Kidney tubule cell (primary cell): Measurements from ENCODE around the gene DNAJC6.
"Not testable (repeated sequence)": the region's sequence is repeated elsewhere in the genome, so short reads cannot be mapped to it uniquely, and the experiment has no call there.

Experiments
- DNase-seq: peaks from one replicate; pipeline ENCODE4 v3.0.0-alpha.2; 2018; ENCODE audit warnings: low spot score

DNAJC6 gene

DNA sequence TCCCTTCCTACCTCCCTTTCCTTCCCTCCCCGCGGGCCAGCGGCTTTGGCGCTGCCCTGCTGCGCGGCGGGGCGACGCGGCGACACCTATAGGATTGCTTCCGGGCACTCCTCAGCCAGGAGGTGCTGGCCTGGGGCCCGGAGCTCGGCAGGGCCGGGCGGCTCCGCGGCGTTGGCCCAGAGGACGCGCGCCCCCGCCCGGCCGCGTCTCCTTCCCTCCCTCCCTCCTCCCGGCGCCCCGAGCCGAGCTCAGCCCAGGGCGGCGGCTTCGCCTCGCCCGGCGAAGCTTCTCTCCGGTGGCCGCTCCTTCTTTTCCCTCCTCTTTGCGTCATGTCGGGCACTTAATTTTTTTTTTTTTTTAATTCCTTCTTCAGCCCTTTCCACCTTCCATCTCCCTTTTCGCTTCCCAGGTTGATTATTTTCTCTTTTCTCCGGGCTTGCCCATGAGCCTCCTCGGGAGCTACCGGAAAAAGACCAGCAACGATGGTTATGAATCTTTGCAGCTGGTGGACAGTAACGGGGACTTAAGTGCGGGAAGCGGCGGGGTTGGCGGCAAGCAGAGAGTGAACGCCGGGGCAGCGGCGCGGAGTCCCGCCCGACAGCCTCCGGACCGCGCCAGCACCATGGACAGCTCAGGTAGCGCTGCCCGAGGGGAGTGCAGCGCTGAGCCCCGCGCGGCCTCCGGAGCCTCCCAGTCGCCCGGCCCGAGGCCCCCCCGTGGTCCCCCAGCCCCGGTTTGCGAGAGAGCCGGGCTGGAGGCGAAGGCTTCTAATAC lies at the start of gene DNAJC6:
DNAJC6 (plus strand) TSS at position 240 of the 774 bp plus-strand sequence; CDS start at position 443, 203 bp downstream.
- DNase-seq, result peak; percentile 75

DNA sequence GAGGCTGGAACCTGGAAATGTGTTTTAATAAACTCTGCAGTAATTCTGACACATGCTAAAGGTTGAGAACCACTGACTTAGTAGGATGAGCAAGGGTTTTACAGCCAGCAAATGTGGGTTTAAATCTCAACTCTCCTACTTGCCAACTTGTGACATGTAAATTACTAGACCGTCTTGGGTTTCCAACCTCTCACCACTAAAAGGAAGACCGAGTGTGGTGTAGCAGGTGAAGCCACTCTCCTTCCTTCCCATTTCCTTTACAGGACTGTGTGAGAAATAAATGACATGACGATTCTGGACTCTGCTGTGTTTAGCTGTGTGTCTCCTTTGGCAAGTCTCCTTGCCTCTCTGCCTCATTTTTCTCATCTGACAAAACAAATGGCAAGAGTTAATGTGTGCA lies 49.5 kb upstream of the DNAJC6 start:
- no peak for DNase-seq

DNA sequence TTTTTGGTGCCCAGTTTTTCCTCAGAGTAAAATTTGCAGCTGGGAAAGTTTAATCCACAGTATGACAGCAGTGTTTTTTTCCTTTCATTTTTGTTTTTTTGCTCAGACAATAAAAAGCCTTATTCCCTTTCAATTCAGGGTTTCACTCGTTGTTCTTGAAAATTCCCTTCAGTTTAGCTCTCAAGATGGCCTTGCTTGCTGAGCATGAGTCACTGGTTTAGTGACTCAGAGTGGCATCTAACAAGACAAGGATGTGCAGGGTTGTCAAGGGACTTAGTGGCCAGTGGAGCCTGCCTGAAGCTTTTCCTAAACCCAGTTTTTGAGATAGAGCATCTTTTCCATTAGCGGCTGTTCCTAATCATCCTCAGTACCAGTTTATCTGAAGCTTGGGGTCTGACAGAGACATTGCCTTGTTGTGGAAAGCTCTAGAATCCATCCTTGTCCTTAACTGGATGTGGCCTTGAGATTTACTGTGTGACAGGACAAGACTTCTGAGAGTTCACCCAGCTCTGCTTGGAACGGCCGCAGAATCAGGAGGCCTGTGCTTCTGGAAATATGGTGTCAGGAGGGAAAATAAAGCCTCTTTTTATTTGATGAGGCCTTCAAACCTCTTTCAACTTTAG lies 48.4 kb upstream of the DNAJC6 start:
- DNase-seq, result peak; percentile 90

DNA sequence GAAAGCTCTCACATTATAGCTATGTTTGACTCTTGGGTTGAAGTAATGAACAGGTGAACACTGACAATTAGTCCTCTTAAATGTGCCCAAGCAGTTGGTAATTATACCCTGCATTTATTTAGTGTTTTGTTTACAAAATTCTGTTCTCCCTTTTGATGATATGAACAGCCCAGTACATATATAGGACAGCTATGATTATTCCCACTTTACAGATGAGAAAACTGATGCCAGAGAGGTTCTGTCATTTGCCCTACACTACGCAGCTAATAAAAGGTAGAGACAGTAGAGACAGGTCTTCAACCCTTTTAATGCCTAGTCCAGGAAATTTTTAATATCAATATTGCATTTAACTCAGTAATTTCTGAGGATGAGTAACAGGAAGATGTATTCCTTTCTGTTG lies 46.1 kb upstream of the DNAJC6 start:
- no peak for DNase-seq

DNA sequence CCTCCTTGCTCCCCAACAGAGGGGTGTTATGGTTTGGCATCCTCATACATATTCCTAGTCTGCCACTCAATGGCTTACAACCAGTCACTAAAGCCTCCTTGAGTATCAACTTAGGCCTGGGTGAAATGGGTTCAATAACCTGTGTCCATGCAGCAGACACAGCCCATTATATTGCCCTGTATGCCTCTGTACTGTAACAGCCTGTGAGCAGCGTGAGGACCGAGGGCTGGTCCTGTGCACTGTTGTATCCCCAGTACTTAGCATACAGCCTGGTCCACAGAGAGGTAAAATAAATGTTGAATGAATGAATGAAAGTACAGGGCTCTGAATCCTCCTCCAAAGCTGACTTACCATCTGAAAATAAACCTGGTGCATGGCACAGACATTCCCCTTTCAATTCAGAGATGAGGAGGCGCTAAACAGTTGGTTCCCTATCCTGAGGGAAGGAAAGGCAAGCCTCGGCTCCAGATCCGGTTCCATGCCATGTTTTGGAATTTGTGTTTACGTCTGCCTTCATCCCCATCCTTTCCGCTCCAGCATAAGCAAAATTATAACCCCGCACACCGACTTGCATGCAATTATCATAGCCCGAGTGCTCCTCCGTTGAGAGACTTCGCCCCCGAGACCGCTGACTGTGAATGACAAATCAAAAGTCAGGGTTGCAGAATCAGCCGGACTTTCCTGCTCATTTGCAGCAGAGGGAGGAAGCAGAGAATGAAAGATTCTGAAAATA lies 45.0 kb upstream of the DNAJC6 start:
- DNase-seq, result peak; percentile 59

DNA sequence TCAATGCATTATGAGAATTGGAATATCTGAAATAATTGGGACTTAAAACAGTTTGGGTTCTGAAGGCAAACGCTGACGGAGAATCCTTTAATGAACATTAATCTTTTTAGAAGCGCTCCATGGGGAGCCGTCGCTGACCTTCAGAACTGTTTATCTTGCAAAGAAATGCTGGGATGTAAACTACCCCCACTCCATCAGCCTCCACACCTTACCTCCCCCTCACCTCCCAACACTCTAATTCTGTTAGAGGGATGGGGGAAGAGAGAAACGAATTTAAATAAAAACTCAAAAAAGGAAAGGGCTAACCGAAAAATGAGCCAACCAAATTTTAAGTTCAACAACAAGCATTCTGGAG lies 44.1 kb upstream of the DNAJC6 start:
- DNase-seq, result no peak

DNA sequence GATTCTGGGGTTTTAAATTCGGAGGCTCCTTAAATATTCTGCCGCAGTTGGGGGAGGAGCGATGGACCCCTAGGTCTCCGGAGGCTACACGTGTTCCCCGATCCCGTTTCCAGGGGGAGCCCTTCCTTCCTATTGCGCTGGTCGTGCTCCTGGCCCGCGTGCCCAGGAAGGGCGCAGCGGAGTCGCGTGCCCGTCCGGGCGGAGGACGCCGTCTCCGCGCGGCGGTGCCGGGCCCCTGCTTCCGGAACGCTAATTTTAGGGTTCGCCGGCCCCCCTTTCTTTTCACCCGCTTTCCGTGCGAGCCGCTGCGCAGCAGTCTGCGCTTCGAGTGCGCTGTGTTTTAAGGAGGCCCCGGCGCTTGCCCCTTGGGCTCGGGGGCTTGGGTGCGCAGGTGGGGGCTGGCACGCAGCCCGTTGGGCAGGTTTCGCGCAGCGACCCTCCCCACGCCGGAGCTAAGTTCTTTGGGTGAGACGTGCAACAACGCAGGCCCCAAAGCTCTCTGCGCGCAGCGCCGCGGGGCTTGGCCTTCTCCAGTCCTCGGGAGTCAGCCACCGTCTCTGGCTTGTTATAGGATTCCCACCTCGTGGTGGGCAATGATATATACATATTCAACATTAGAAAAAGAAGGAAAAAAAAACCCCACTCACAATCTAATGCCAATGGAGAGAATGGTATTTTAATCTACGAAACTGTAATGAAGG lies 43.5 kb upstream of the DNAJC6 start:
- DNase-seq, result peak; percentile 65

DNA sequence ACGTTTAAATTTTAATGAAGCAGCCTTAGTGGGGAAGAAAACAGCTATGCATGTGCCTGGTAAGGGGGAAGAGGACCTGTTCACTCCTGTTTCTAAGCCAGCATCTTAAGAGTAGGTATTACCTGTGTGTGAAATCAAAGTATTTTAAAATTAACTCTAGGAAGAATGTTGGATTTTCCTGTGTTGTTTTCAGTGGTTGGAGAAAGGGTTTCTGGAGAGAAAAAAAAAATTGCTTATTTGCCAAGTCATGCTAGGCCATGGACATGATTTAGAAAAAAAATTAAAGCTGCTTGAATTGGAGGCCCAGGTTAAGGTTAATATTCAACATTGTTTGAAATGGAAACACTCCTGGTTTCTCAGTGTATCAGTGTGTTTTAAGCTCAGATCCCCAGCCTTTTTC lies 42.9 kb upstream of the DNAJC6 start:
- no peak for DNase-seq

DNA sequence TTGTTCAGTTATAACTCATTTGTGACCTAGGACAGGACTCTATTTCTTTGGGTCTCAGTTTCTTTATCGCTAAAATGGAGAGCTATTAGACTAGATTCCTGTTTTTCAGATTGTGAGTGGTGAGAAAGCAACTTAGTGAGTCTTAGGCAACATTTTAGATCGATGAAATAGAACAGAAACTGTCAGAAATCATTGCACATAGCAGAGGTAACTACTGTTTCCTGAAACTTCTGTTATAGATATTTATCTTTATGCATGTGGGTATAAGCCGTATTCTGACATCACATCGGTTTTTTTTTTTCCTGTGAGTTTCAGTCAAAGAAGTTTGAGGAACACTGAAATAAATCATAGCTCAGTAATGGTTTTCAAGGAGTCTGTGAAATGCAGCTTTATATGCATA lies 42.1 kb upstream of the DNAJC6 start:
- no peak for DNase-seq

DNA sequence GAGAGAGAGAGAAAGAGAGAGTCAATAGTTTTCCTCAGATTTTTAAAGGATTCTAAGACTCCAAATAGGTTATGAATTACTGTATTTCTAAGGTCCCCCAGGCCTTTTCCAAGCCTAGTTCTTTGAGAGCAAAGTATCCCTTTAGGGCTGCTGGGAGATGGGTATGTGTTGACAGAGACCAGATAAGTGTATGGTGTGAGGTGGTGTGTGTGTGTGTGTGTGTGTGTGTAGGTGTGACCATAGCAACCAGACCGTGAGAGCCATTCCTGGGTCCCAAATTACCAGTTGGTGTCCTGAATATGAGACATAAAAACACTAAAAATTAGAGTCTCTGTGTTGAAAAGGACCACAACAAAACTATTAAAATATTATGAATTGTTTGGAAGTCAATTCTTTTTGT lies 41.7 kb upstream of the DNAJC6 start:
- no peak for DNase-seq

DNA sequence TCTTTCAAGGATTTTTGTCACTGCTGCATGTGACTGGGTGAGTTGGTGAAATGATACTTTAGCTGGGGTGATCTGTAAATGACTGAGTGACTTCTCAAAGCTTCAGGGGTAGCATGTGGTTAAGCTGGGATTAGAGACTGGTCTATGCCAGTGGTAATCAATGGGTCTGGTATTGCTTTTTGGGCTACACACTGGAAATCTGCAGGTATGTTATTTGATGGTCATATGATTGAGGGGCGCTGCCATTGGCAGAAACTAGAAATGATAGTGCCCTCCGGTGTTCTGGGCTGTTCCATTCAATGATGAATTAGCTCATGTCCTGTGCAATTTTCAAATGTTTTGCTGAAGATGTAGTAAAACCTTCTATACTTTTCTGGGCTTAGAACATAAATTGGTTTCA lies 39.7 kb upstream of the DNAJC6 start:
- no peak for DNase-seq

DNA sequence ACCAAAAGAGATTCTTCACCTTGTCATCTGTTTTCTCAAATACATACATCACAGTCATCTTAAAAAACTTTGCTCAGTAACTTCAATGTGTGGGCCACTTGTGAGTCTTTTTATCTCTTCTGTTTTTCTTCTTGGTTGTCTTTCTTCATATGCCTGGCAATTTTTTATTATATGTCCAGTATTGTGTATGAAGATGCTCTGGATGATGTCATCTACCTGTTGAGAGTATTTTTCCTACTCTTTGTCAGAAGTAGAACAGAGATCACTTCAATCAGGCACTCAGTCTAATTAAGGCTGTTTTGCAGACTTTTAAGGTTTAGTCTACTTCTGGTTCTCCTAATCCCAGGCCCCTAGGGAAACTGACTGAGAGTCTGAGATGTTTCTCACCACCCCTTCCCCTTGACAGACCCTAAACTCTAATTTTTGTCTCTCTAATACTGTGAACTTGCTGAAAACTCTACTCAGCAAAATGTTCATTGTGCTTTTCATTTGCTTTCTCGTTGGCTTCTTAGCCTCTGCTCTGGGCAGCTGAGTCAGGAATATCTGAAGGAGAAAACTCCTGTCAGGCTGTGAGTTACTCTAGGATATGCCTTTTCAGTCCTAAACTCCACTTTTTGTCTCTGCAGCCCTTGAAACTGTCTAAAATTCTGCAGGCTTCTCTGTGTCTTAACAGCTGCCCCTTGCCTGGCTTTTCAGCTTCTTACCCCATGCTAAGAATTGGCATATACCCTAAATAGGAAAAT lies 33.0 kb upstream of the DNAJC6 start:
- DNase-seq, result no peak

DNA sequence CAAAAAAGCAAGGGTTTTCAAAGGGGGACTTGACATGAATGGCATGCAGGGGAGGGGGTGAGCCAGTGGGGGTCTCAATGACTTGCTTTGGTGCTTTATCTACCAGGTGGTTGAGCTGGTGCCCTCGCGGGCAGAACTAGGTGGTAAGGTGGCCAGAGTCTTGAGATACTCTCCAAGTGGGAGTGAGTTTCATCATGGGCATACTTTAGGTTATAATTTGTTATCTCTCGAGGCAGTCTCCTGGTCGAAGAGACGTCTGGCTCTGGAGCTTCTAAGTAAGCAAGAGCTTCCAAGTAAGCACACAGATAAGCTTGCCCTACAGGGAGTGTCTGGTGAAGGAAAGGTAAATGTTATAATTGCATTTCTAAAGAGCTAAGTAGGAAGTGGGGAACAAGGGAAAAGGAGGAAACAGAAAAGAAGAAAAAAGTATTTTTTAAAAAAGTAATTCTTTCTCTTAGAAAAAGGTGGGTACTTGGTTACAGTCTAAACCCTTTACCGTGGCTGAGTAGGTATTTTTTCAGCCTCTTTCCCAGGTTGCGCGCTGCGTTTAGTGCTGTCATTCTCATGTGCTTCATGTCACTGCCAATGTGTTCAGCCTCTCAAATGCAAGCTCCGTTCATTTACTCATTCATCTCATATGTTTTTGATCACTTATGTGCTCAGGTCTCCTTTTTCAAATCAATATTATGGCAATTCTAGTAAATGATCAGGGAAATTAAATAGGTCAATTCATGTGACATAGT lies 31.6 kb upstream of the DNAJC6 start:
- no peak for DNase-seq

DNA sequence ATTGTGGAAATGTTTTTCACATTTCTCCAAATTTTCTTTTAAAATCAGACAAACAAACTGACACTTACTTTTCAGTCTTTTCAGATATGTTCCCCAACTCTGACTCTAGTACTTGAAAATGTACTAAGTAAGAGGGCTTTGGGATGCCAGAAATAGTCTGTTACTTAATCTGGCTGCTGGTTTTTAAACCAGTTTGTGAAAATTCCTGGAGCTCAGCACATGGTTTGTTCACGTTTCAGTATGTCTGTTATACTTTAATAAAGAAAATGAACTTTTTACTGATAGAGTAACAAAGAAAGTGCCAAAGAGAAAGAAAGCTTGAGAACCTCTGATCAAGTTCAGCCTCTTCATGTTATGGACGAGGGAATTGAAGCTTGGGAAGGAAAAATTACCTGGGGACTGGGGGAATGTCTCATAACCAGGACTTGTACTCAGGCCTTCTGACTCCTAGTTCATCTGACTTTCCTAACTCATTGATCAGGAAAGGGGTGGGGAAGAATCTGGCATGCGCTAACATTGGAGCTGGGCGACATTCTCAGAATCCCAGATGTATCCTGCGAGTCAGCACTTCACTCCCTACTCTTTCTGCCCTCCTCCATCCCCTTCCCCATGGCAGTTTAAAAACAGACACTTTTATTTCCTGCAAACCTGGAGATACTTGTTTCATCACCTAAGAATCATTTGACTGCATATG lies 30.8 kb upstream of the DNAJC6 start:
- peak; percentile 12 for DNase-seq

DNA sequence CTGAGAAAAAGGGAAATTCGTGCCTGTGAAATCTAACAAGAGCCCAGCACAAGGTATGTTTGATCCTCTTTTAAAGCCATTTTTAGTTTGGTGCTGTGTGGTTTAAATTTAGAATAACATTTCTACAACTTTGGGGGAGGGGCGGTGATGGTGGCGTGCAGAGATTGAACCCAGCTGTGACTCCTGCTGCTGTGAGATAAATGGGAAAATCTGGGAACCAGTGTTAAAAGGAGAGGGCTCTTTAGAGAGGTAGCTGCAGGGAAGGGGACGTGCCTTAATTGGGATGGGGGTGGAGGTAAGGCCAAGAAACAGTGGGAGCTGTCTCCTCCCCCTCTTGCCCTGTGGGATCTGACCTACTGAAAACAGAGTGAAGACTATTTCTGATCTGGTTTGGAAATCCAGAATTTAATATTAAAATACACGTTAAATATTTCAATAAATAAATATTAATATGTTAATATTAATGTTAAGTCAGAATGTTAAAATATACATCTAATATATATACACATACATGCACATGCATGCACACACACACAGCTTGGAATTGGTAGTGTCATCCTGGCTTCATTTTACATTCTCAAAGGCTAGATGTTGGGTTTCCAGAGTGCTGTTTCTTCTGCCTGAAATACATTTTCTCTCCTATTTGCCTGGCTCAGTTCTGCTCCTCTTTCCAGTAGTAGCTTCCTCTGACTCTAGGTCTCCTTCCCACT lies 30.1 kb upstream of the DNAJC6 start:
- DNase-seq, result no peak

DNA sequence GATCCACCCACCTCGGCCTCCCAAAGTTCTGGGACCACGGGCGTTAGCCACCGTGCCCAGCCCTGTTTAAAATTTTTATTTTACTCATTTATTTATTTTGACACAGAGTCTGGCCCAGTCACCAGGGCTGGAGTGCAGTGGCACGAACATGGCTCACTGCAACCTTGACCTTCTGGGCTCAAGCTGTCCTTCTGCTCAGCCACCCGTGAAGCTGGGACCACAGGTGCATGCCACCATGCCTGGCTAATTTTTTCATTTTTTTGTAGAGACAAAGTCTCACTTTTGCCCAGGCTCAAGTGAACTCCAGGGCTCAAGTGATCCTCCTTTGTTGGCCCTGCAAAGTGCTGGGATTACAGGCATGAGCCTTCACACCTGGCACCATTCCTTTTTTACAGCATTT lies 27.5 kb upstream of the DNAJC6 start:
- DNase-seq, result peak; percentile 54

DNA sequence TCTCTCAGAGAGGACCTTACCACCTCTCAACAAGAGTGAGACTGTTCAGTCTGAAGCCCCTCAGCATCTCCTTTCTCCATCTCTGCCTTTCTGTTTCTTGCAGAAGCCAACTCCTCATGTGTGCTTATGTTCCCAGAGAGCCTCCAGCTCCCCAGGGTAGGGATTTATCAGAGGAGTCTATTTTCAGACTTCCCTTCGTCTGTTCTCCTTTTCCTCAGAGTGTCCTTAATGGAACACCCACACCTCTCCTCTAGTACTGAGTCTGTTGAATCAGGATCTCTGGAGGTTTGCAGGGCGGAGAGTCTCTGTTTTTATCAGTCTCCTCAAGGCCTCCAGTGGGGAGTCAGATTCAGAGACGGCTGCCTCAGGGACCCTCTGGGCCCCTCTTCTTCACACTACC lies 25.1 kb upstream of the DNAJC6 start:
- DNase-seq, result no peak

DNA sequence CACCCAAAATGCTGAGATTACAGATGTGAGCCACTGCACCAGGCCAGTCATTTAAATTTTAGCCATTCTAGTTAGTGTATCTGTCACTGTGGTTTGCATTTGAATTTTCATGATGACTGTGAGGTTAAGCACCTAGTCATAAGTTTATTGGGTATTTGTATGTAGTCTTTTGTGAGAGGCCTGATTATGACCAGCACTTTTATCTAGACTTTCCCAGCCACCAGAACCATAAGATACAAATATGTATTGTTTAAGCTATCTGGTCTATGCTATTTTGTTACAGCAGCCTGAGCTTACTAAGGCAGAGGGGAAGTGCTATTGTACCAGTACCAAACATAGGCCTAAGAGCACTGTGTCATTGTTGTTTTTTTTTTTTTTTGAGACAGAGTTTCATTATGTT lies 19.9 kb upstream of the DNAJC6 start:
- DNase-seq, result no peak

DNA sequence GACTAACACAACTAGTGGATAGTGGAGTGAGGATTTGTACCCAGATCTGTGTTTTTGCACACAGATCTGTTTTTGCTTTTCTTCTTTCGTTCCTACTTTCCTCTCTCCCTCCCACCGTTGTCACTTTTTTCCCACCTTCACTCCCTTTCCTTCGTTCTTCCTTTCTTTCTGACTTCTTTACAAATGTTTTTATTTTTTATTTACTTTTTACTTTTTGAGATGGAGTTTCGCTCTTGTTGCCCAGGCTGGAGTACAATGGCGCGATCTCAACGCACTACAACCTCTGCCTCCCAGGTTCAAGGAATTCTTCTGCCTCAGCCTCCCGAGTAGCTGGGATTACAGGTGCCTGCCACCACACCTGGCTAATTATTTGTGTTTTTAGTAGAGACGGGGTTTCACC lies 17.5 kb upstream of the DNAJC6 start:
- DNase-seq, result not testable (repeated sequence)
